ENCODE data around the gene SCFD2. TPM values are rescaled to one million over a fixed set of nuclear protein-coding genes. Genes with fewer than 3 reads are reported as not detected.

The SCFD2 gene
- polyA plus RNA-seq, 2 of the 4 experiments (the other 2 are of a cell fraction): 7.6 to 10.8 TPM

GRCh38 chr4:52877694-52878093, 488.2 kb downstream of the SCFD2 start:
- no peak for DNase-seq (ENCODE audit: low read depth in 1 of 2, low spot score in 1 of 2)
- H3K4me3 ChIP-seq: no peak overlapping the region
- CTCF ChIA-PET: no interaction called here
- no peak overlapping the region for H3K27ac ChIP-seq
- ATAC-seq: no peak
- H3K4me1 ChIP-seq: no peaks in the 10 kb centered on the region
- no peak overlapping the region for H3K4me2 ChIP-seq
- 81% methylated on average over 6 of the region's 6 CpGs for WGBS (ENCODE audit: missing lambda C conversion rate)
- no peak for FAIRE-seq
- no peaks in the 10 kb centered on the region for H3K9me3 ChIP-seq
- TF ChIP-seq BHLHE40 (IDR thresholded peaks at IDR 0.05; ENCODE audit: low read depth, low read length) (no peak), PHF8 (IDR thresholded peaks at IDR 0.05; ENCODE audit: borderline replicate concordance, low read depth) (no peak), REST (IDR thresholded peaks at IDR 0.05) (no peak)
- POLR2A ChIA-PET: no interaction called here

- POLR2A ChIA-PET: no interaction called here
- ATAC-seq (no peak), FAIRE-seq (no peak), DNase-seq (ENCODE audit: low read depth in 1 of 2, low spot score in 1 of 2) (no peak)
- TF ChIP-seq SREBF2 (IDR thresholded peaks at IDR 0.05) (no peak), NFE2L2 (conservative IDR thresholded peaks at IDR 0.05; ENCODE audit: low read length) (no peak), CTCF (IDR thresholded peaks at IDR 0.05) (no peak), CEBPB (IDR thresholded peaks at IDR 0.05) (no peak), USF2 (IDR thresholded peaks at IDR 0.05) (no peak), HEYL (CRISPR knock-in tag; IDR thresholded peaks at IDR 0.05) (no peak), HOXB5 (CRISPR knock-in tag; IDR thresholded peaks at IDR 0.05) (no peak), CHD2 (IDR thresholded peaks at IDR 0.05; ENCODE audit: low read length, partially characterized antibody) (no peak), GATA3 (IDR thresholded peaks at IDR 0.05; ENCODE audit: borderline replicate concordance) (no peak), TFCP2L1 (CRISPR knock-in tag; IDR thresholded peaks at IDR 0.05) (no peak), MAZ (IDR thresholded peaks at IDR 0.05; ENCODE audit: borderline replicate concordance, low read depth, low read length) (no peak), RAD21 (conservative IDR thresholded peaks at IDR 0.05 in 1 of 2, IDR thresholded peaks at IDR 0.05 in 1 of 2) (no peak), PBX3 (IDR thresholded peaks at IDR 0.05) (no peak), POLR2A (IDR thresholded peaks at IDR 0.05; ENCODE audit: low read length) (no peak), NR3C1 (IDR thresholded peaks at IDR 0.05) (no peak)
- Histone ChIP-seq H3K4me3 (no peak overlapping the region), H3K4me1 (no peaks in the 10 kb centered on the region), H3K4me2 (no peak overlapping the region), H3K9me3 (no peaks in the 10 kb centered on the region), H3K27ac (no peak overlapping the region)
- WGBS (ENCODE audit: missing lambda C conversion rate): 76% methylated on average over 2 of the region's 2 CpGs
- CTCF ChIA-PET: no interaction called here
Observed at GRCh38 chr4:52877036-52877435, 488.8 kb downstream of the SCFD2 start.

GRCh38 chr4:52876069-52876468, 489.8 kb downstream of the SCFD2 start:
- Histone ChIP-seq H3K4me3 (no peak overlapping the region), H3K9me3 (no peaks in the 10 kb centered on the region), H3K4me1 (no peaks in the 10 kb centered on the region), H3K27ac (no peak overlapping the region), H3K4me2 (no peak overlapping the region)
- ChIA-PET CTCF (interaction anchor here (0.7 kb wide), 1 partner anchor 34 kb away, joined by 4 read pairs; no protein-coding TSS in a partner anchor), POLR2A (no interaction called here)
- ATAC-seq: no peak
- FAIRE-seq: no peak
- WGBS (ENCODE audit: missing lambda C conversion rate): 85% methylated on average over 4 of the region's 4 CpGs
- DNase-seq (ENCODE audit: low read depth in 1 of 2, low spot score in 1 of 2): no peak
- TF ChIP-seq RAD21 (conservative IDR thresholded peaks at IDR 0.05 in 1 of 2, IDR thresholded peaks at IDR 0.05 in 1 of 2): no peak
- no peak for TF ChIP-seq POLR2AphosphoS2 (conservative IDR thresholded peaks at IDR 0.05; ENCODE audit: low read length)
- no peak for TF ChIP-seq BCL3 (IDR thresholded peaks at IDR 0.05)
- no peak for TF ChIP-seq E2F6 (IDR thresholded peaks at IDR 0.05; ENCODE audit: borderline replicate concordance, low read depth)
- TF ChIP-seq CTCF (IDR thresholded peaks at IDR 0.05): no peak
- no peak for TF ChIP-seq MAFK (IDR thresholded peaks at IDR 0.05; ENCODE audit: partially characterized antibody)
- no peak for TF ChIP-seq EHF (CRISPR knock-in tag; IDR thresholded peaks at IDR 0.05)
